GM12891 (cell line): Measurements from ENCODE around the gene PBX2.
"Not testable (repeated sequence)": the region's sequence is repeated elsewhere in the genome, so short reads cannot be mapped to it uniquely, and the experiment has no call there.

Experiments used
- DNase-seq: peaks from one replicate; pipeline ENCODE4 v3.0.0; 2011; ENCODE audit warnings: low spot score; ENCODE audit not compliant: insufficient read length
- FAIRE-seq: peaks from 2 replicates; lab custom pipeline; 2011; peaks lifted over from hg19 to GRCh38; lab: Jason Lieb, UNC
- PAX5 ChIP-seq: IDR thresholded peaks from 2 replicates; pipeline ENCODE4 v1.6.1; 2011; ENCODE audit warnings: low read length, moderate library complexity, mild to moderate bottlenecking; ENCODE audit not compliant: insufficient read depth, severe bottlenecking
- POLR2A ChIP-seq: IDR thresholded peaks from 2 replicates; pipeline ENCODE4 v1.6.1; 2011; ENCODE audit warnings: low read depth, low read length, control low read depth
- POLR2AphosphoS5 ChIP-seq: IDR thresholded peaks from 2 replicates; pipeline ENCODE4 v1.6.1; 2011; ENCODE audit warnings: low read depth, low read length, control low read depth
- POU2F2 ChIP-seq: IDR thresholded peaks from 2 replicates; pipeline ENCODE4 v1.6.1; 2011; ENCODE audit warnings: low read depth, mild to moderate bottlenecking, control low read depth, low read length, moderate library complexity
- SPI1 ChIP-seq: IDR thresholded peaks from 2 replicates; pipeline ENCODE4 v1.6.1; 2011; ENCODE audit warnings: low read depth, low read length, control low read depth
- TAF1 ChIP-seq: IDR thresholded peaks from 2 replicates; pipeline ENCODE4 v1.6.1; 2011; ENCODE audit warnings: low read depth, low read length, control low read depth

The PBX2 gene

GRCh38 chr6:32149092-32149755, 40.8 kb downstream of the PBX2 start:
- no peak for DNase-seq
- TF ChIP-seq POLR2A (no peak), POLR2AphosphoS5 (no peak), SPI1 (no peak), PAX5 (no peak), TAF1 (no peak), POU2F2 (no peak)
- no peak for FAIRE-seq

- DNase-seq (no peak), FAIRE-seq (no peak)
- TF ChIP-seq POLR2AphosphoS5 (no peak), SPI1 (no peak), POLR2A (no peak), TAF1 (no peak), POU2F2 (no peak), PAX5 (no peak)
Measured at GRCh38 chr6:32148289-32149091, 41.5 kb downstream of the PBX2 start.

GRCh38 chr6:32147401-32148132, 42.4 kb downstream of the PBX2 start:
- FAIRE-seq (no peak), DNase-seq (no peak)
- TF ChIP-seq TAF1 = no peak
- no peak for TF ChIP-seq POU2F2
- no peak for TF ChIP-seq POLR2A

- TF ChIP-seq POLR2AphosphoS5 (no peak), POLR2A (no peak), SPI1 (no peak), PAX5 (no peak), POU2F2 (no peak), TAF1 (no peak)
- DNase-seq = no peak
- FAIRE-seq = no peak
Measured at GRCh38 chr6:32146687-32147086, 43.3 kb downstream of the PBX2 start.

GRCh38 chr6:32146287-32146686, 43.7 kb downstream of the PBX2 start:
- DNase-seq = no peak
- FAIRE-seq = no peak
- TF ChIP-seq SPI1 (no peak), POLR2A (no peak), PAX5 (no peak), TAF1 (no peak), POU2F2 (no peak), POLR2AphosphoS5 (no peak)

GRCh38 chr6:32144238-32144637, 45.8 kb downstream of the PBX2 start:
- not testable (repeated sequence) for DNase-seq, FAIRE-seq

- no peak for FAIRE-seq
- TF ChIP-seq PAX5 (no peak), SPI1 (no peak), POLR2A (no peak), POLR2AphosphoS5 (no peak), POU2F2 (no peak), TAF1 (no peak)
- no peak for DNase-seq
Measured at GRCh38 chr6:32140420-32141046, 49.5 kb downstream of the PBX2 start.

GRCh38 chr6:32139590-32139989, 50.4 kb downstream of the PBX2 start:
- DNase-seq = no peak
- TF ChIP-seq TAF1 (no peak), POLR2A (no peak), SPI1 (no peak), PAX5 (no peak), POLR2AphosphoS5 (no peak), POU2F2 (no peak)
- FAIRE-seq = no peak

- TF ChIP-seq SPI1 (no peak), POLR2A (no peak), TAF1 (no peak), PAX5 (no peak), POLR2AphosphoS5 (no peak), POU2F2 (no peak)
- DNase-seq (no peak), FAIRE-seq (no peak)
Measured at GRCh38 chr6:32137454-32137853, 52.5 kb downstream of the PBX2 start.
